ENCODE results near the gene CAT. TPM values are rescaled to one million over a fixed set of nuclear protein-coding genes. Genes with fewer than 3 reads are reported as not detected.

The CAT gene
- total and polyA plus RNA-seq, 9 donors, result 45.6 to 74.4 (median 61.8) TPM

- Histone ChIP-seq H3K9me3 (replicated peaks; ENCODE audit: control insufficient read depth, low read depth, low read length) (no peaks in the 10 kb centered on the region), H3K36me3 (ENCODE audit: control insufficient read depth, insufficient read depth, low read length) (no peaks in the 10 kb centered on the region), H3K4me3 (ENCODE audit: low read length) (no peak overlapping the region), H3K27ac (ENCODE audit: low read length) (no peak overlapping the region), H3K4me1 (ENCODE audit: control insufficient read depth, insufficient read depth, low read length) (no peaks in the 10 kb centered on the region), H3K27me3 (ENCODE audit: control insufficient read depth, insufficient read depth, low read length) (no peaks in the 10 kb centered on the region)
- WGBS (ENCODE audit: insufficient coverage), result 100% methylated on average over 1 of the region's 6 CpGs
- DNase-seq, result no peak
These were observed 77.7 kb downstream of the CAT start for GRCh38 chr11:34516247-34517040.

- DNase-seq, result no peak
- no peaks in the 10 kb centered on the region for H3K36me3 ChIP-seq (ENCODE audit: control insufficient read depth, insufficient read depth, low read length)
- no peaks in the 10 kb centered on the region for H3K9me3 ChIP-seq (replicated peaks; ENCODE audit: control insufficient read depth, low read depth, low read length)
- H3K27me3 ChIP-seq (ENCODE audit: control insufficient read depth, insufficient read depth, low read length), result no peaks in the 10 kb centered on the region
- WGBS (ENCODE audit: insufficient coverage), result no CpG with 5 or more reads among the region's 2 CpGs
- H3K4me1 ChIP-seq (ENCODE audit: control insufficient read depth, insufficient read depth, low read length), result no peaks in the 10 kb centered on the region
- H3K4me3 ChIP-seq (ENCODE audit: low read length), result no peak overlapping the region
- H3K27ac ChIP-seq (ENCODE audit: low read length), result no peak overlapping the region
These were observed 81.0 kb downstream of the CAT start for GRCh38 chr11:34519595-34520235.

GRCh38 chr11:34521265-34521664, 82.5 kb downstream of the CAT start:
- H3K36me3 ChIP-seq (ENCODE audit: control insufficient read depth, insufficient read depth, low read length), result no peaks in the 10 kb centered on the region
- H3K27me3 ChIP-seq (ENCODE audit: control insufficient read depth, insufficient read depth, low read length), result no peaks in the 10 kb centered on the region
- H3K4me1 ChIP-seq (ENCODE audit: control insufficient read depth, insufficient read depth, low read length), result no peaks in the 10 kb centered on the region
- DNase-seq, result no peak
- H3K9me3 ChIP-seq (replicated peaks; ENCODE audit: control insufficient read depth, low read depth, low read length), result no peaks in the 10 kb centered on the region
- no peak overlapping the region for H3K27ac ChIP-seq (ENCODE audit: low read length)
- no peak overlapping the region for H3K4me3 ChIP-seq (ENCODE audit: low read length)

Other genes with a start within 250 kb of the CAT start
- 3.5 TPM for gene ABTB2, start 80.9 kb upstream of the CAT start, total RNA-seq
- gene ABTB2, start 80.9 kb upstream of the CAT start, polyA plus RNA-seq (ENCODE audit: insufficient read depth in 1 of 8, insufficient read length in 8 of 8, low replicate concordance in 1 of 8), result 1 to 10 TPM; 4.7 to 8.5 (median 7.1) TPM
- gene ELF5, start 74.9 kb downstream of the CAT start, total RNA-seq, result not detected
- 1 to 10 TPM in 1 of 8 donors, under 1 TPM in 4, not detected in 3; 0.07 to 2.8 (median 0.15) TPM for gene ELF5, start 74.9 kb downstream of the CAT start, polyA plus RNA-seq (ENCODE audit: insufficient read depth in 1 of 8, insufficient read length in 8 of 8, low replicate concordance in 1 of 8)
- gene EHF, start 182.2 kb downstream of the CAT start, total RNA-seq, result not detected
- gene EHF, start 182.2 kb downstream of the CAT start, polyA plus RNA-seq (ENCODE audit: insufficient read depth in 1 of 8, insufficient read length in 8 of 8, low replicate concordance in 1 of 8), result 1 to 10 TPM in 2 of 8 donors, under 1 TPM in 3, not detected in 3; 0.07 to 2.2 (median 0.12) TPM

Measured in muscle of leg (tissue), 11 donors.